Ureter (tissue), 1 donor: ENCODE results near the gene NAT16. TPM values are rescaled to one million over a fixed set of nuclear protein-coding genes. Genes with fewer than 3 reads are reported as not detected.
"Not testable (repeated sequence)": the region's sequence is repeated elsewhere in the genome, so short reads cannot be mapped to it uniquely, and the experiment has no call there.

Experiments
- DNase-seq: peaks from one replicate; pipeline ENCODE4 v3.0.0-alpha.2; 2020; ENCODE audit warnings: low spot score
- total RNA-seq: library from RNA; stranded (reverse); gene quantifications from one replicate; pipeline ENCODE4 v1.2.4, GENCODE V29; 2023
- donor health status: DM: yes; HTN: yes; CAD: no.

The NAT16 gene
- not detected for total RNA-seq

DNA sequence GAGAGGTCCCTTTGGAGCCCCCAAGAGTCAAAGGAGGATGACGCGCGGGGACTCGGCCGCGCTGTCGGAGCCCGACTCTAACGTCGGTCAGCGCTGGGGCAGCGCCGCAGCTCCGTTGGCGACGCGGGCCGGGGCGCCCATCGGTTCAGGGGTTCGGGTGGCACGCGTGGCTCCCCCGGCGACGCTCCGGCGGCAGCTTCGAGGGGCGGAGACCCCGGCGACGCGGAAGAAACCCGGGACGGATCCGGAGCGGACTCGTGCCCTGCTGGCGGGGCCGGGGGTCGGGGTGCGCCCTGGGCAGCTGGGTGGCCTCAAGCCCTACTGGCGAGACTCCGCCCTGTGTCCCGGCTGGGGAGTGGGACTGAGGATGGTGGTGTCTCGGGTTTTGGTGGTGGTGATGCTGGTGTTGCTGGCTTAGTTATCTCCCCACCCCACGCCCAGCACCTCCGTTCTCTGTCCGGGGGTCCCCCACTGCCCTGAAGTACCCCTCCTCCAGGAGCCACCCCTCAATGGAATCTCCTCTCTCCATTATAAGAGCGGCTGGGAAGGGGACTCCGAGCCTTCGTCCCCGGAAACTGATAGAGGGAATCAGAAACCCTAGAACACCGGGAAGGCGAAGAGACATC, at the start of gene NAT16:
Gene NAT16, minus strand, starts transcription at position 164 of the 626 bp plus-strand sequence. CDS start 5,486 bp downstream, outside the sequence.
- DNase-seq: no peak

DNA sequence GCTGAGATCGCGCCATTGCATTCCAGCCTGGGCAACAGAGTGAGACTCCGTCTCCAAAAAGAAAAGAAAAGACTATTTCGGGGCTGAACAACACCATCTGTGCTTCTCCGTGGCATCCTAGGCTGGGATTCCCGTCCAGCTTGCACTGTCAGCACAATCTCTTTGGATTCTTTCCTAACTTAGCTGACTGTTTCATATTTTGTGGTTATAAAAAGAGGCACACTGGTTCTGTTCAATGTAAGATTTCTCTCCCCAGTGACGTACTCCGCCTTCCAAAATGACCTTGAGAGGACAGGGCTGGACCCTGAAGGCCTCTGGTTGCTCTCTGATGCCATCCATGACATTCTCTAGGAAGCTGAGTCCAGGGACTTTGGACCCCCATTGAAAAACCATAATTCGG, 46.6 kb upstream of the NAT16 start:
- no peak for DNase-seq

DNA sequence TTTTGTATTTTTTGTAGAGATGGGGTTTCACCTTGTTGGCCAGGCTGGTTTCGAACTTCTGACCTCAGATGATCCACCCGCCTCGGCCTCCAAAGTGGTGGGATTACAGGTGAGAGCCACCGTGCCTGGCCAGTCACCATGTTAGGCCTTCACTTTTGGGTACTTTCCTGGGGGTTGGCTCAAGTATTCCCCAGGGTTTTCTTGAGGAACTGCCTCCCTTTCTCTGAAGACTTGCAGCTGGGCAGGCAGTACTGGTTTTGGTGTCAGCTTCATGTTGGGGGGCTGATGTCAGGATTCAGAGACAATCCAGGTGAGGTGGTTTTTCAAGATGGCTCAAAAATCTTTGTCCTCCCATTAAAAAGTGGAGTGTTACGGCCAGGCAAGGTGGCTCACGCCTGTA, 45.6 kb upstream of the NAT16 start:
- DNase-seq: no peak

DNA sequence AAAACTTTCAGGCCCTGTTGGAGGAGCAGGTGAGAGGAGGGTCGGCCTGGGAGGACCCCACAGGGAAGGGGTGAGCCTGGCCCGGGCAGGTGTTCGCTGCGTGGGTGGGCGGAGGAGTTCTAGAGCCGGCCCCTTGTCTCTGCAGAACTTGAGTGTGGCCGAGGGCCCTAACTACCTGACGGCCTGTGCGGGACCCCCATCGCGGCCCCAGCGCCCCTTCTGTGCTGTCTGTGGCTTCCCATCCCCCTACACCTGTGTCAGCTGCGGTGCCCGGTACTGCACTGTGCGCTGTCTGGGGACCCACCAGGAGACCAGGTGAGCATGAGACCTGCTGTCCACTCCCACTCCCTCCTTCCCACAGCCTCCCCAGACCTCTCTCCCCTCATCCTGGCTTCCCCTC, 43.4 kb upstream of the NAT16 start:
- DNase-seq: no peak

DNA sequence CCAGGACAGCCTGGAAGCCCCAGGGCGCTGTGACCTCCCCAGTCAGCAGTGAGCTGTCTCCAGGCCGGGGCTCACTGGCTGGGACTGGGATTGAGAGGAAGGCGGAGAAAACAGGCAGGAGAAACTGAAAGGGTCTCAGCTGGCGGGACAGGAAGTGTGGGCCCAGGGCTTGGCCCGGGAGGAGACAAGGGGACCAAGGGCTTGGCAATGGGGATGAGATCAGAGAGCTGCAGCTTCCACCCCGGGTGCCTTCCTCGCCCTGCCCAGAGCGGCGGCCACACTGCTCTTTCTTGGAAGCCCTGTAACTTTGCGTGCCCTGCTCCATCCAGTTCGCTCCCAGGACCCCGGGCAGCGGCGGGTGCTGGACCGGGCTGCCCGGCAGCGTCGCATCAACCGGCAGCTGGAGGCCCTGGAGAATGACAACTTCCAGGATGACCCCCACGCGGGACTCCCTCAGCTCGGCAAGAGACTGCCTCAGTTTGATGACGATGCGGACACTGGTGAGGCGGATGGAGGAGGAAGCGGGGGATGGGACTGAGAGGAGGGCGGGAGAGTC, 42.3 kb upstream of the NAT16 start:
- DNase-seq: no peak

DNA sequence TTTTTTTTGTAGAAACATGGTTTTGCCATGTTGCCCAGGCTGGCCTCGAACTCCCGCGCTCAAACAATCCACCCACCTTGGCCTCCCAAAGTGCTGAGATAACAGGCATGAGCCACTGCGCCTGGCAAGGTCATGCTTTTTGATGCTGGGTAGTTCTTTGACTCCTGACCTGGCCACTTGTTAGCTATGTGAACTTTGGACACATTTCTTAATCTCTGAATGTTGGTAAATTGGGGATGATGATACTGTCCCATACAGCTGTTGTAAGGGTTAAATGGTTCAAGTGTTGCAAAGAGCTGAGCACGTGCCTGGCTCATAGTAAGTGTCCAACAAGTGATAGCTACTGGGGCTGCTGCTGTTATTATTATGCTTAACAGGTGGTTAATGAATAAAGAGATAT, 40.2 kb upstream of the NAT16 start:
- DNase-seq: no peak

DNA sequence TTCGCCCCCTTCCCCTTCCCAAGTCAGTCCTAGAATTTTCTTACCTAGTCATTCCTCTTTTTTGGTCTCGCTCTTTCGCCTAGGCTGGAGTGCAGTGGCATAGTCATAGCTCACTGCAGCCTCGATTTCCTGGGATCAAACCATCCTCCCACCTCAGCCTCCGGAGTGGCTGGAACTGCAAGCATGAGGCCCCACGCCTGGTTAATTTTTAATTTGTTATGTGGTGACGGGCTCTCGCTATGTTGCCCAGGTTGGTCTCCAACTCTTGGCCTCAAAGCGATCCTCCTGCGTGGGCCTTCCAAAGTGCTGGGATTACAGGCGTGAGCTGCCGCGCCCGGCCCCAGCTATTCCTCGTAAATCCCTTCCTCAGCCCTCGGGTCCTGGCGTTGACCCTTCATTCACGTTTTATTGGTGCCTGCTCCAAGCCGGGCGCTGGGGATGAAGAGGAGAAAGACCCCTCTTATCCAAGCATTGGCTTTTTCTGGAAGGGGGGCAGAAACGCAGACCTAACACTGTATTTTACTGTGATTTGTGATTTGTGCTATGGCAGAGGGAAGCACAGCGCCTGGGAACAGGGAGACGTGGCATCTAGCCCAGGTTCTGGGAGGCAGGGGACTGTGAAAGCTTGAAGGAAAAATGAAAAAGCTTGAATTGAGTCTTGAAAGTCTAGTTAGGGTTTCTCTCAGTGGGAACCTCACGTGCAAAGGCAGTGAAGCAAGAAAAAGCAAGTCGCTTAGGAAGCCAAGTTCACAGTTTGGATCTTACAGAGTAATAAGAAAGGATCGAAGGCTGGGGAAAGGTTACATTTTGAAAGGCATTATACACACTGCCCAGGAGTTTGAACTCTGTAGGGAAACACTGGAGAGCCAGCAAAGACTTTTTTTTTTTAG, 38.4 kb upstream of the NAT16 start:
- no peak for DNase-seq

DNA sequence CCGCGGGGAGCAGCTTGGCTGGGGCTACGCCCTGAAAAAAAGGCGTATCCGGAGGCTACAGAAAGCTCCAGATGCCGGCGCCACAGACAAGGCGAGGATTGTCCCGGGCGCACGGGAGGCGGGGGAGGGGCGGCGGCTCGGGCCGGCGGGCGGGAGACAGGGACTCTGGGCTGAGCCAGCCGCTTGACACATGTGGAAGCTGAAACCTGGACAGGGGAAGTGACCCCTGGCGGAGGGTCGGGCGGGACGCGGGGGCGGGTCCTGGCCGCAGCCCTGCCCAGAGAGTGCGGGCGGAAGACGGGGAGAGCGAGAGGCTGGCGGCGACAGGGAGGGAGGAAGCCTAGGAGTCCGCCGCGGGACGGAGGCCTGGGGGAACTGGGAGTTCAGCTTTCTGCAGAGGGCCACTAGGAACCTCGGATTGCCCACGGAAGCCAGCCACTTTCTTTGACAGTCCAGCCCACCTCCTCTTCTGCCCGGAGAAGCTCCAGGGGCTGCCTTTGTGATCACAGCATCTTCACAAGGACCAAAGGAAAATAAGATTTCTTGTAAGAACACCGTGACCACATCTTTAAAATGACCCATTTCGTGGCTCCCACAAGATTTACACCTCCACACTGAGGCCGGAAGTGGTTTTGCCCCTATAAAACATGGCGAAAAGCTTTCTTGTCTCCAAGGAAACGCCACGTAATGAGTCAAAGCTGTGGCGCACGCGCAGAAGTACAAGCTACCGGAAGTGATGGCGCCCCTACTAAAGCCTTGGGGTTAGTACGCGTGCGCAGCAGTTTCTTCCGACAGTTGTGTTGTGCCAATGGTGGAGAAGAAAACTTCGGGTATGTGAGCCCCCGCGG, 37.5 kb upstream of the NAT16 start, which contains the start of the genes PLOD3 and ZNHIT1:
Gene PLOD3, minus strand, starts transcription at position 194 of the 848 bp plus-strand sequence. CDS start 307 bp downstream, outside the sequence.
Gene ZNHIT1, plus strand, starts transcription at position 778 of the 848 bp plus-strand sequence. Its CDS starts 31 bp downstream, at position 809.
- peak; percentile 97 for DNase-seq

DNA sequence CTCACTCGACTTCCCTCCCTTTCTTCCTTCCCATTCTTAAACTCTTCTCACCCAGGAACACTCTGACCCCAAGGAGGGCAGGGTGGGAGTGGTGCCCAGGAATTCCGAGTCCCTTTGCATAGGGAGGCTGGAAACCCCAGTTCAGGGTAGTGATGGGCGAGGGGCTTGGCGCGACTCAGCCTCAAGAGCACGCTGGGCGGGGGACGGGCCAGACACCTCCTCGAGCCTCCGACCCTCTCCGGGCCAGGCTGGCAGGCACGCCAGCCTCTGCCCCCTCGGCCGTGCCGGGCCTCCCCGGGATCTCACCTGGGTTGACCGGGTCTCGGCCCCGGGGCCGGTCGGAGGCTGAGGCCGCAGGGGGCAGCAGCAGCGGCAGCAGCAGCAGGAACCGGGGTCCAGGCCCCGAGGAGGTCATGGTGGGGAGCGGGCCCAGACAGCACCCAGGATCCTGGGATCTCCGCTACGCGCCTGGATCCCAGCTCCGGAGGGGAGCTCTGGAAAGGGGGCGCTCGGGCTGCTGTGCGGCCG, 36.8 kb upstream of the NAT16 start:
- DNase-seq: no peak

DNA sequence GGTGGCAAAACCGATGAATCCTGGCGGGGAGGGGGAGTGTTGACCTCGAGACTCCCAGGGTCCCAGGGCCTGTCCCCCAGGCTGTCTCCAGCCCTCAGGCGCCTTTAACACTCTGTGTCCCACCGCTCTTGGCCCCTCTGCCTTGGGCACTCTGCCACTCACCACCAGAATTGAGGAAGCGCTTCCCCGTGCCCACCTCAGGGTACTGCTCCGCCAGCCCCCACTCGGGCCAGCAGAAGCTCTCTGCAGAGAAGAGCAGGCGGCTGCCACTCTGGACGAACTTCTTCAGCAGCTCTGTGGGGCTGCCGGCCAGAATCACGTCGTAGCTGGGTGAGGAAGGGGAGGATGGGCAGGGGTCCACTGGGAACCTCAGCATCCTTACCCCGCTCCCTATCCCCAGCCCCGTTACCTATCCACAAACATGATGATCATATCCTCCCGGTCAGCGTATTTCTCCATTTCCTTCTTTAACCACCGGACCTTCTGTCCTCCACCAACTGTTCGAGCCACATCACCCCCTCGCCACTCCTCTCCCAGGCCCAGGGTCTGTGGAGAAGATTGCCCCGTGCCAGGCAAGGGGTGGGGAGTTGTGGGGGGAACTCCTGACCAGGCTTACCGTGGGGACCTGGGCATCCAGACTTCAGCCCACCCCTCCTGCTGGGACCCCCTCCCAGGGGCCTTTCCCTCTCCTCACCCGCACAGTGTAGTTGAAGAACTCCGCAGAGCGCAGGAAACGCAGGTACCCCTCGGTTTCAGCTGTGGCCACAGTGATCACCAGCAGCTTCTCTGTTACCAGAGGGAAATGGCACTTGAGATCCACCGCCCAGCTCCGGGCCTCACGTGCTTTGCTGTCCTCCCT, 36.1 kb upstream of the NAT16 start:
- DNase-seq: no peak

DNA sequence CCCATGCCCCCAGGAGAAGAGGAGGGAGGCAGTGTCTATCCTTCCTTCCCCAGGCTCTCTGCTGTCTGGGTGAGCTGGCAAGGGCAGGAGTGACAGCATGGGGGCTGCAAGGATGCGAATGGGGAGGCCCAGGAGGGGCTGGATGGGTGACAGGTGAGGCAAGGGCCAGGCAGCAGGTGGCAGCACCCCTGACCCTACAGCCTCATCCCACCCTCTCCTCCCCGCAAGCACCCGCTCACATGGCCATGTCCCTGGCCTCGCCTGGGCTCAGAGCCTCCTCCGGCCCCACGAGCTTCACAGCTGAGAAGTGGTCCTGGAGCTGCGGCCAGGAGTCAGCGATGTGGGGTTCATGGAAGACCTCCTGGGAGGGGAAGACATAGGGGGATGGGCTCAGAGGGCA, 31.9 kb upstream of the NAT16 start:
- DNase-seq: no peak

DNA sequence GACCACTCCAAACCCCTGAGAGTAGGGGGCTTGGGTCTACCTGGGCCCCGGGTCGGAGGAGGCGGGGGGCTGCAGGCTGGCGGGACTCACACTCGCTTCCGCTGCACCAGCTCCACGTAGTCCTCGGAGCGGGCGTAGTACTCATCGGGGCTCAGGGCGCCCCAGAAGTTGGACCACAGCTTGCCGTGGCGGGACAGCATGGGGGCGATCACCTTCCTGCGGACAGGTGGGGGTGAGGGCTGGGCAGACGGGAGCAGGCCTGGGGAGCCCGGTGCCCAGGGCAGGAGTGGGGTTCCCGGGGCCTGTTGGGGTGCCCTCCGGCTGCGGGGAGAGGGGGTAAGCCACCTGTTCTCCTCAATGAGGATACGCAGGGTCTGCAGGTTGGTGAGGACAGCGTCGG, 31.4 kb upstream of the NAT16 start:
- DNase-seq: no peak

DNA sequence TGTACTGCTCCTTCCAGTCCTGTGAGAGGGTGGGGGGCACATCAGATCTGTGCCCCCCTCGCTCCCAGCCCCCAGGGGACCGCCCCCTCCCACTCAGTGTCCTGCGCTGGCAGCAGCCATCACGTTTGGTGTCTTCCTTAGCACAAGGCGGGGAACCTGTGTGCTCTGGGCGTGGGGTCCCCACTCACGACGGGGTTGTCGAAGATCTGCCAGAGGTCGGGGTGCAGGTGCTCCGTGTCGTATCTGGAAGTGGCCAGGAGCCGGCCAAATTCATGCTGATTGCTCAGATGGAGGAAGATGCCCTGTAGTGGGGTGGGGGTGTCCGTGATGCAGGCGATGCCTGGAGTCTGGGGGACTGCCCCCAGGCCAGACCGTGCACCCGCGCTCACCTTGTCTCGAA, 30.1 kb upstream of the NAT16 start:
- no peak for DNase-seq

DNA sequence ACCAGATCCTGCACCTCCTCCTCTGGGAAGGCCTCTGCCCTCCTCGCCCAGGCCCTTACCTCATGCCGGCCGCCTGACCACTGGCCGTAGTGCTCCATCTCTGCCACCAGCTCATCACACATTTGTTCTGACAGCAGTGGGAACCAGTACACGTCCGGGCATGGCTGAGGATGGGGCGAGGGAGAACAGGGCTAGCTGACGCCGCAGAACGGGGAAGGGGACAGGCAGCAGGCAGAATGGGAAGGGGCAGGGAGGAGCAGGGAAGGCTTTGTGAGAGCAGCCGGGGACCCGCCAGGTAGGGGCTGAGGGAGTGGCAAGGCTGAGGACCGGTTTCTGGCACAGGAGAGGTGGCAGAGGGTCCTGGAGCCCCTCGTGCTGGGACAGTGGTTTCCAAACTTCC, 28.7 kb upstream of the NAT16 start:
- no peak for DNase-seq

DNA sequence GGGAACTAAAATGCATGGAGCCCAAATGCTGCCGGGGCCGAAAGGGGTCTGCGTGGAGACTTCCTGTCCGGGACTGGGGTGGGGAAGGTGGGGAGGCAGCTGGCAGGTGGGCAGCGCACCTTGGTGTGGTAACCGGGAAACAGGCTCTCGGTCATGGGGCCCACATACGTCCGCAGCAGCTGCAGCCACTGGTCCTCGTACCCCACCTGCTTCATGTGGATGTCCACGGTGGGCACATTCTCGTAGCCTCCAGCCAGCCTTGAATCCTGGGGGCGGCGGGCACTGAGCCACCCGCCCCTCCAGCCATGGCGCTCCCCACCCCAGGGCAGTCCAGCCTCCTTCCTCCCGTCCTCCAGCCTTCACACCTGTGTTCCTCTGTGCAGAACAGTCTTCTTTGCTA, 27.4 kb upstream of the NAT16 start:
- no peak for DNase-seq

DNA sequence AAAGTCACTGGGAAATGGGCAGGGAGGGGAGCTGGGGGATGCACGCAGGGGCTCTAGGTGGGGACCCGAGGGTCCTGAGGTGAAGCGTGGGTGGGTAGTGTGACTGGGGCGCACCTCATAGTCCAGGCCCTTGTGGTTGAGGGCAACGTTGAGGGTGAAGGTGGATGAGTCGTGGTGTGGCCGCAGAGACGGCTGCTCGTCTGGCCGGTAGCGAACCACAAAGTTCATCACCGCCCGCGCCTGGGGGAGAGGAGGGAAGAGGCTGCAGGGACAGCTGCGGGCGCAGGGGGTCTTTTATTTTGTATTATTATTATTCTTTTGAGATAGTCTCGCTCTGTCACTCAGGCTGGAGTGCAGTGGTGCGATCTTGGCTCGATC, 26.6 kb upstream of the NAT16 start:
- no peak for DNase-seq

DNA sequence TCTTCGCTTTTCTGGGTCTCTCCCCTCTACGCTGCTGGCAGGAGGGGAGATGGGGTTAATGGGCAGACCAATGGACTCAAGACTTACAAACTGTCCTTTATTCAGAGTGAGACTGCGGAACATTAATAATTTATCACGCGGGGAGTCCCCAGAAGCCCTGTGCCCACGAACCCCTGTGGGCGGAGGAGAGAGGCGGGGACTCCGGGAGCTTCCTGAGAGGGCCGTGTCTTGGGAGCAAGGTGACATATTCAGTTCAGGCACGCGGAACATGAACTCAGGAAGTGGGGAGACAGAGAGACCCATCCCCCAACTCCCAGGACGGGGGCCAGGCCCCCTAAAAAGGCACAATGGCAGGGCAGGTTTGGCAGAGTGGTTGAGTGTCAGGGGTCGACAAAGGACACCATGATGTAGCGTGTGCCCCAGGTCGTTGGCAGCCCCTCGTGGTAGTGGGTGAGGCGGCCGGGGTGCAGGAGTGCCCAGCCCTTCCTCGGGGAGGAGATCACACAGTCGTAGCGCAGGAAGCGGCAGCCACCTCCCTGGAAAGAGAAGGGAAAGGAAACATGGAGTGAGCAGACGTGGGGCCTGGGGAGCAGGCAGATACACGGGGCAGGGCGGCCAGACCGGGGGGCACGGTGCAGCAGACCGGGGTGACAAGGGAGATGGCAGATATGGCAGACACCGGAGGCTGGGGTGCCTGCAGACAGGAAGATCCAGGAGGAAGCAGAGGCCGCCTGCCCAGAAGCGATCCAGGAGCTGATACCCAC, 26.0 kb upstream of the NAT16 start:
- DNase-seq: no peak

DNA sequence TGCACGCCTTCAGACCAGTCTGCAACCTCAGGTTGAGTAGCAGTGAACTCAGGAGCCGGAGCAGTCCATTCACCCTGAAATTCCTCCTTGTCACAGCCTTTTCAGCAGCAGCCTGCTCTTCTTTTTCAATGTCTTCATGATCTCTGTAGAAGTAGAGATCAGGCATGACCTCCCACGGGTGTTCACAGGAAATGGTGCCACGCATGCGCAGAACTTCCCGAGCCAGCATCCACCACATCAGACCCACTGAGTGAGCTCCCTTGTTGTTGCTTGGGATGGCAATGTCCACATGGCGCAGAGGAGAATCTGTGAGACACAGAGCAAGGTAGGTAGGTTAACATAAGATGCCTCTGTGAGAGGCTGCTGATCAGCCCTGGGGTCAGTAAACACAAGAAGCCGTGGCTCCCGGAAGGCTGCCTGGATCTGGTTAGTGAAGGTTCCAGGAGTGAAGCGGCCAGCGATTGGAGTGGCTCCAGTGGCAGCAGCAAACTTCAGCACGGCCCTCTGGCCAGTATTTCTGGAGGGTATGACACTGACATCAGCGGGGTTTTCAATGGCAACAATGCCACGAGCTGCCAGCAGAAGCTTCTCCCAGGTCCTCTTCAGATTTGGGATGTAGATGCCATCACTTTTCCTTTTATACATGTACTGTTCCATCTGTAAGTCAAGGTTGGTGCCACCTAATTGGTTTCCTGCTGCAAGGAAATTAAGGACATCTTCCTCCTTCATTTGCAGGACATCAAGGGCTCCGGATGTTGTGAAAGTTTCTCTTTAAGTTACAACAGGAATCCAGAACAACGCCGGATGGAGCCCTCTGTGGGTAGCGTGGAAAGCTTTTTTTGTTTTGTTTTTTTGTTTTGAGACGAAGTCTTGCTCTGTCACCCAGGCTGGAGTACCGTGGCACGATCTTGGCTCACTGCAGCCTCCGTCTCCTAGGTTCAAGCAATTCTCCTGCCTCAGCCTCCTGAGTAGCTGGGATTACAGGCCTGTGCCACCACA, 23.9 kb upstream of the NAT16 start:
- not testable (repeated sequence) for DNase-seq

DNA sequence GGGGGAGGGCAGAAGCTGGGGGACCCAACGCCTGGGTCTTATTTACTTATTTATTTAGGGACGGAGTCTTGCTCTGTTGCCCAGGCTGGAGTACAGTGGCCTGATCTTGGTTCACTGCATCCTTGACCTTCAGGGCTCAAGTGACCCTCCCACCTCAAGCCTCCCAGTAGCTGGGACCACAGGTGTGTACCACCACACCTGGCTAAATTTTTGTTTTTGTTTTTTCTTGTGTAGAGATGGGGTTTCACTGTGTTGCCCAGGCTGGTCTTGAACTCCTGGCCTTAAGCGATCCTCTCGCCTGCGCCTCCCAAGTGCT, 22.5 kb upstream of the NAT16 start:
- no peak for DNase-seq
